GM19455 (cell line): Measurements from ENCODE around the gene EWSR1.

Experiments used
- ATAC-seq: cut with Tn5 transposase; IDR thresholded peaks from one replicate; pipeline ENCODE4 v1.9.1; 2021; ENCODE audit not compliant: unreplicated experiment

Gene EWSR1

GRCh38 chr22:29302681-29303465 is 34.8 kb downstream of the EWSR1 start:
- ATAC-seq, result no peak

DNA sequence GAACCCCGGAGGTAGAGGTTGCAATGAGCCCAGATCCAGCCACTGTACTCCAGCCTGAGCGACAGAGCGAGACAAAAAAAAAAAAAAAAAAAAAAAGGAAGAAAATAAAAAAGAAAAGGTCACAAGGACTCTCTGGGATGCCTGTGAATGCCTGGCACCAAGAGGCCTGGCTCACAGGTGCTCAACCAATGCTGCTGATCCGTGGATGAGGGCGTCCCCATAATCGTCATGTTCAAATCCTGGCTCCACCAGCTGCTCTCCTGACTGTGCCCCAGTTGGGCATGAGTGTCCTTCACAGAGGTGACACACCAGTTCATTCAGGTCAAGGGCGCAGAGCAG is 37.7 kb downstream of the EWSR1 start:
- ATAC-seq, result no peak

GRCh38 chr22:29306175-29306834 is 38.2 kb downstream of the EWSR1 start, which contains the start of gene GAS2L1:
Gene GAS2L1 (plus strand): TSS chr22:29306650. CDS start chr22:29308106, 1,456 bp downstream.
- no peak for ATAC-seq

DNA sequence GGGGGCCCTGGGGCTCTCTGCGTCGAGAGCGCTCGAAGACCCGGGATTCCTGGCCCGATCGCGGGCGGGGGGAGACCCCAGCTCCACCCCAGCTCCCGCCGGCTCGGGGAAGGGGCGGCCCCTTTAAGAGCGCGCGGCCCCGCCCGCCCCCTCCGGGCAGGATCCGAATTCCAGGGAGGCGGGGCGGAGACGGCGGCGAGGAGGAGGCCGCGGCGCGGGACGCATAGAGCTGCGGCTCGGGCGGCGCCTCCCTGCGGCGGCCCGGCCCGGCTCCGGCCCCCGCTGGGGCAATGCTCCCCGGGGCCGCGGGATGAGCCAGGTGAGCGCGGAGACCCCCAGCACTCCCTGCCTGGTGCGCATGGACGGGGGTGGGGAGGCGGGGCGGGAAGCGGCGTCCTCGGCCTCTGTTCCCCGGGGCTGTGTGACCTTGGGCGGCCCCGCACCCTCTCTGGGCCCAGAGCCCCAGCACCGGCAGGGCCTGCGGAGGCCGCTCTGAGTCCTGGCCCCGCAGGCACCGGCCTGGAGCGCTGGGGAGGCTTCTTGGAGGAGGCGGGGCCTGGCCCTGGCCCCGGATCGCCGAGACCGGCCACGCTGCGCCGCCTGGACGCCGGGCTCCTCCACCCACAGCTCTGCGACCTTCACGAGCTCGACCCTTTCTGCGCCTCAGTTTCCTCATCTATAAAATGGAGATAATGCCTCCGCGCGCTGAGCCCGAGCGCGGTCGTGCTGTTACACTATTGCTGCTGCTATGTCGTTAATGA is 38.9 kb downstream of the EWSR1 start:
- ATAC-seq, result no peak

DNA sequence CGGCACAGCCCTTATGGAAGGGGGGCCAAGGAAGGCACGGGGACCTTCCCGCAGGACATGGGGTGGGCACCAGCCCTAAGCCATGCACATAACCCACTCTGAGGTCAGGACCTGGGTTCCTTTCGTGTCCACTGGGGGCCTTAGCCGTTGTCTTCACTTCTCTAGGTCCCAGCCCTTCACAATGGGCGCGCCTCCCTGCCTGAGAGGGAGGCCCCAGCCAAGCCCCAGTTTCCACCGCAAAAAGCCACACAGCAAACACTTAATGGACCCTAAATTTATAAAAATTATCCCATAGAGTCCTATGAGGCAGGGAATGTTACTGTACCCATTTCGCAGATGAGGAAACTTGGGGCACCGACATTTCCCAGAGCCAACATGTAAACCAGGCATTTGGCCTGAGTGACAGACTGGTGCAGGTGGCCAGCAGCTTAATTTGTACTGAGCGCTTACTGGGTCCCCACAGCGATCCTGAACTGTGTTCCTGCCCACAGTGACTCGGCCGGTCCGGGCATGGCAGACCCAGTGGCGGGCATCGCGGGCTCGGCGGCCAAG is 39.6 kb downstream of the EWSR1 start:
- no peak for ATAC-seq

DNA sequence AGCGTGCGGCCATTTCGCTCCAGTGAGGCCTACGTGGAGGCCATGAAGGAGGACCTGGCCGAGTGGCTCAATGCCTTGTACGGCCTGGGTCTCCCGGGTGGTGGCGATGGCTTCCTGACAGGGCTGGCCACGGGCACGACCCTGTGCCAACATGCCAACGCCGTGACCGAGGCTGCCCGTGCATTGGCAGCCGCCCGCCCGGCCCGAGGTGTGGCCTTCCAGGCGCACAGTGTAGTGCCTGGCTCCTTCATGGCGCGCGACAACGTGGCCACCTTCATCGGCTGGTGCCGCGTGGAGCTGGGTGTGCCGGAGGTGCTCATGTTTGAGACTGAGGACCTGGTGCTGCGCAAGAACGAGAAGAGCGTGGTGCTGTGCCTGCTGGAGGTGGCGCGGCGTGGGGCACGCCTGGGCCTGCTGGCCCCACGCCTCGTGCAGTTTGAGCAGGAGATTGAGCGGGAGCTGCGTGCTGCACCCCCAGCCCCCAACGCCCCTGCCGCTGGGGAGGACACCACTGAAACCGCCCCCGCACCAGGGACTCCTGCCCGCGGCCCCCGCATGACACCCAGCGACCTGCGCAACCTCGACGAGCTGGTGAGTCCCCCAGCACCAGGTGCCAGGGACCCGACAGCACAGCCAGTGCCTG is 40.2 kb downstream of the EWSR1 start:
- no peak for ATAC-seq

GRCh38 chr22:29308791-29309262 is 40.8 kb downstream of the EWSR1 start:
- no peak for ATAC-seq

- ATAC-seq, result no peak
Measured at GRCh38 chr22:29309332-29310064, 41.4 kb downstream of the EWSR1 start.

DNA sequence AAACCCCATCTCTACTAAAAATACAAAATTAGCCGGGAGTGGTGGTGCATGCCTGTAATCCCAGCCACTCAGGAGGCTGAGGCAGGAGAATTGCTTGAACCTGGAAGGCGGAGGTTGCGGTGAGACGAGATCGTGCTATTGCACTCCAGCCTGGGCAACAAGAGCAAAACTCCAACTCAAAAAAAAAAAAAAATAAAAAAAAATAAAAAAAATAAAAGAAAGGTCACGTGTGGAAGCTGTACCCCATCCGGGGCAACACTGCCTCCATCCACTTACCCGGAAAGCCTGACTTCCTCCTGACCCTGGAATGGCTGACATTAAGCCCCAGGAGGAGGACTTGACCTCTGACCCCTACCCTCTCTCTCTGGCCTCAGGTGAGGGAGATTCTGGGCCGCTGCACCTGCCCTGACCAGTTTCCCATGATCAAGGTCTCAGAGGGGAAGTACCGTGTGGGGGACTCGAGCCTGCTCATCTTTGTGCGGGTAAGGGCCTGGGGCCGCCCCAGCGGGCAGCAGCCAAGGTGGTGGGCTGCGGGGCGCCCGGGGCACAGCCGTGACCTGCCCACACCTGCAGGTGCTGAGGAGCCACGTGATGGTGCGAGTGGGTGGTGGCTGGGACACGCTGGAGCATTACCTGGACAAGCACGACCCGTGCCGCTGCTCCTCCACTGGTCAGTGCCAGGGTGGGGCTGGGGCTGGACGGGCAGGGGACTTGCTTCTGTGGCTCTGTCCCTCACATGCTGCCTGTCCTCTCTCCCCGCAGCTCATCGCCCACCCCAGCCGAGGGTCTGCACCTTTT is 42.2 kb downstream of the EWSR1 start:
- ATAC-seq, result no peak

DNA sequence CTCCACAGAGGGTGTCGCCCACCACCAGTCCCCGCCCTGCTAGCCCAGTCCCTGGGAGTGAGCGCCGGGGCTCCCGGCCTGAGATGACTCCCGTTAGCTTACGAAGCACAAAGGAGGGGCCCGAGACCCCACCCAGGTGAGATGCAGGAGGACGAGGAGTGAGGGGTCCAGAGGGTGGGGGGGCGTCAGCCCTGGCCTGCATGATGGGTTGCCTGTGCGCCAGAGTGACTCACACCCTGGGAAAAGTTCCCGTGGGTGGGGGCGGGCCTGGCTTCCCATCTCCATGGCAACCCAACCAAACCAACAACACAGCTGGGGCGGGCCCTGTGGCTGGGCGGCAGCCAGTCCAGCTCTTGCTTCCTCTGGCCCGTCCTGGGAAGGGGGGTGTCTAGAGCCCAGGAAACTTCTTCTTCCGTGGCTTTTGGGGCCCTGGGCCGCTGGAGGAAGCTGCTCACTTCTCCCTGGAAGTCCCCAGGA is 42.8 kb downstream of the EWSR1 start:
- no peak for ATAC-seq

GRCh38 chr22:29311464-29312217 is 43.6 kb downstream of the EWSR1 start:
- no peak for ATAC-seq

GRCh38 chr22:29312218-29313125 is 44.4 kb downstream of the EWSR1 start:
- no peak for ATAC-seq

- no peak for ATAC-seq
Measured at GRCh38 chr22:29313126-29313575, 45.1 kb downstream of the EWSR1 start.

GRCh38 chr22:29313576-29314466 is 45.8 kb downstream of the EWSR1 start:
- ATAC-seq, result no peak

DNA sequence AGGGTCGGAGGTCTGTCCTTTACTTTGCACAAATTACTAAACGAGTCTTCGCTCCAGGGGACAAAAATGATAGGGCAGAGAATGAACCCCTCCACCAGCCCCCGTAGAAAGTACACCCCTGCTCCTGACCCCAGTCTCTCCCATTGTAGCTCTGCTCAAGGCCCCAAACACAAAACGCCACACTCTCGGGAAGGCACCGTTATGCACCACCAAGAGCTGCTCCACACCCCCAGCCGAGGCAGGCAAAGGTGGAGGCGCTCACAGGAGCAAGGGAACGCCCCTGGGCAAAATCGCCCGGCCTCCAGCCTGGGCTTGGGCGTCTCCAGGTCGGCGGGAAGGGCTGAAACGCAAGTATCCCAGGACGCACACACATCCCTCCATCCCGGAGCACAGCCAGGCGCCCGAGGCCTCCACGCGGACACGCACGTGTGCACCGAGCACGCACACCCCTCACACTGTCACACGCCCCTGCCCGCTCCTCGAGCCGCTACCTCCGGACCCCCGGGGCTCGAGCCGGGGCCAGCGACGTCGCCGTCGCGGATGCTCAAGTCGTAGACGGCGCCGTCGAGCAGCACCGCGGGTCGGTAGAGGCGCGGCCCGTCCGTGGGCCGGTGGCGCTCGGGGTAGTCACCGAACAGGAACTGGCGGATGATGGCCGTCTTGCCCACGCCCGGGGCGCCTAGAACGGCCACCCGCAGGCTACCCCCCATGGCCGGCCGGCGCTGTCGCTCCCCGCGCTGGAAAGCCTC is 46.6 kb downstream of the EWSR1 start:
- no peak for ATAC-seq
